Measurements from ENCODE around the gene NECAP2.

Gene NECAP2

GRCh38 chr1:16438516-16438915, 2.0 kb upstream of the NECAP2 start:
- Histone ChIP-seq H2AFZ (ENCODE audit: low read length) (no peak overlapping the region), H3K36me3 (replicated peaks; ENCODE audit: insufficient read depth, low read length) (no peaks in the 10 kb centered on the region), H3K9me2 (replicated peaks; ENCODE audit: insufficient read depth, low read length) (no peaks in the 10 kb centered on the region), H3K79me2 (ENCODE audit: low read length) (peaks cover 23% of the 10 kb centered on the region), H3K9ac (ENCODE audit: low read length) (no peak overlapping the region), H3K27ac (ENCODE audit: low read length) (peak overlapping the region; percentile 37; the same call in 1 of the 2 replicates), H3K27me3 (replicated peaks; ENCODE audit: insufficient read depth, low read length) (no peaks in the 10 kb centered on the region), H3K4me2 (ENCODE audit: low read depth, low read length) (peak overlapping the region; percentile 29; the same call in 1 of the 2 replicates), H3K9me3 (replicated peaks; ENCODE audit: insufficient read depth, low read length) (no peaks in the 10 kb centered on the region), H4K20me1 (ENCODE audit: insufficient read depth, low read length) (no peaks in the 10 kb centered on the region), H3F3A (ENCODE audit: insufficient read depth, low read length) (peaks cover 35% of the 10 kb centered on the region), H3K4me1 (ENCODE audit: low read length) (peaks cover 27% of the 10 kb centered on the region), H3K4me3 (ENCODE audit: low read length) (no peak overlapping the region)
- TF ChIP-seq CTCF (IDR thresholded peaks at IDR 0.05; ENCODE audit: low read length): no peak
- peak; percentile 16 for DNase-seq

GRCh38 chr1:16438924-16439323, 1.6 kb upstream of the NECAP2 start:
- Histone ChIP-seq H3K4me3 (ENCODE audit: low read length) (no peak overlapping the region), H4K20me1 (ENCODE audit: insufficient read depth, low read length) (no peaks in the 10 kb centered on the region), H3K27ac (ENCODE audit: low read length) (peak overlapping the region; percentile 37; the same call in 1 of the 2 replicates), H3K79me2 (ENCODE audit: low read length) (peaks cover 25% of the 10 kb centered on the region), H3F3A (ENCODE audit: insufficient read depth, low read length) (peaks cover 39% of the 10 kb centered on the region), H3K4me1 (ENCODE audit: low read length) (peaks cover 31% of the 10 kb centered on the region), H3K9me2 (replicated peaks; ENCODE audit: insufficient read depth, low read length) (no peaks in the 10 kb centered on the region), H3K27me3 (replicated peaks; ENCODE audit: insufficient read depth, low read length) (no peaks in the 10 kb centered on the region), H3K36me3 (replicated peaks; ENCODE audit: insufficient read depth, low read length) (no peaks in the 10 kb centered on the region), H3K4me2 (ENCODE audit: low read depth, low read length) (peak overlapping the region; percentile 29; the same call in 1 of the 2 replicates), H2AFZ (ENCODE audit: low read length) (no peak overlapping the region), H3K9ac (ENCODE audit: low read length) (no peak overlapping the region), H3K9me3 (replicated peaks; ENCODE audit: insufficient read depth, low read length) (no peaks in the 10 kb centered on the region)
- TF ChIP-seq EZH2phosphoT487 (IDR thresholded peaks at IDR 0.05; ENCODE audit: low read length) (no peak), CTCF (IDR thresholded peaks at IDR 0.05; ENCODE audit: low read length) (no peak), EZH2 (optimal IDR thresholded peaks at IDR 0.05; ENCODE audit: low read depth, low read length) (no peak)
- no peak for DNase-seq

GRCh38 chr1:16440131-16440469, 424 bp upstream of the NECAP2 start:
- no peaks in the 10 kb centered on the region for H4K20me1 ChIP-seq (ENCODE audit: insufficient read depth, low read length)
- TF ChIP-seq CTCF (IDR thresholded peaks at IDR 0.05; ENCODE audit: low read length) (no peak), EZH2 (optimal IDR thresholded peaks at IDR 0.05; ENCODE audit: low read depth, low read length) (no peak), EZH2phosphoT487 (IDR thresholded peaks at IDR 0.05; ENCODE audit: low read length) (no peak)
- no peaks in the 10 kb centered on the region for H3K9me2 ChIP-seq (replicated peaks; ENCODE audit: insufficient read depth, low read length)
- peaks cover 34% of the 10 kb centered on the region for H3K79me2 ChIP-seq (ENCODE audit: low read length)
- H3K36me3 ChIP-seq (replicated peaks; ENCODE audit: insufficient read depth, low read length): no peaks in the 10 kb centered on the region
- H3K4me2 ChIP-seq (ENCODE audit: low read depth, low read length): peak overlapping the region; percentile 94
- no peaks in the 10 kb centered on the region for H3K9me3 ChIP-seq (replicated peaks; ENCODE audit: insufficient read depth, low read length)
- no peaks in the 10 kb centered on the region for H3K27me3 ChIP-seq (replicated peaks; ENCODE audit: insufficient read depth, low read length)
- DNase-seq: no peak
- H3F3A ChIP-seq (ENCODE audit: insufficient read depth, low read length): peaks cover 46% of the 10 kb centered on the region
- H3K4me3 ChIP-seq (ENCODE audit: low read length): peak overlapping the region; percentile 99
- peak overlapping the region; percentile 95; the same call in 1 of the 2 replicates for H3K9ac ChIP-seq (ENCODE audit: low read length)
- H3K4me1 ChIP-seq (ENCODE audit: low read length): peaks cover 40% of the 10 kb centered on the region
- peak overlapping the region; percentile 99 for H2AFZ ChIP-seq (ENCODE audit: low read length)
- no peak overlapping the region; the same call in 1 of the 2 replicates for H3K27ac ChIP-seq (ENCODE audit: low read length)
